Ovary (tissue), 9 donors: ENCODE measurements around the gene RABGGTB. TPM values are rescaled to one million over a fixed set of nuclear protein-coding genes. Genes with fewer than 3 reads are reported as not detected.
"Not testable (repeated sequence)": the region's sequence is repeated elsewhere in the genome, so short reads cannot be mapped to it uniquely, and the experiment has no call there.

ENCODE experiments used
- DNase-seq, 5 donors: peaks; one replicate each; pipeline ENCODE4 v3.0.0-alpha.2; 2019 to 2020
- H3K27ac ChIP-seq, 2 donors: fragments of 200-600 bp; one replicate each; pipeline versions ENCODE4 v1.5.1 to v1.8.0; 2019 to 2022
- H3K27me3 ChIP-seq: fragments of 200-600 bp; one replicate; pipeline ENCODE4 v1.8.0; 2022
- H3K36me3 ChIP-seq: fragments of 200-600 bp; sonication (generic); one replicate; pipeline ENCODE4 v1.5.1; 2019
- H3K4me1 ChIP-seq: one replicate; pipeline ENCODE4 v1.8.1; 2013; ENCODE audit warnings: mild to moderate bottlenecking, moderate library complexity; ENCODE audit not compliant: insufficient read depth
- H3K4me3 ChIP-seq: fragments of 200-600 bp; sonication (generic); one replicate; pipeline ENCODE4 v1.5.1; 2017
- H3K9me3 ChIP-seq, 2 donors: fragments of 200-600 bp in 1 of 2; sonication (generic) in 1 of 2; one replicate each; pipeline versions ENCODE4 v1.5.1 to v1.8.1; 2013 to 2019; ENCODE audit warnings: mild to moderate bottlenecking in 1 of 2, moderate library complexity in 1 of 2
- CTCF ChIP-seq, 3 donors: fragments of 450-650 bp in 2 of 3; fragments of 200-600 bp in 1 of 3; IDR thresholded peaks; one replicate each; pipeline versions ENCODE4 v1.5.1 to v1.8.0; 2016 to 2022; ENCODE audit warnings: antibody characterized with exemption in 3 of 3, mild to moderate bottlenecking in 1 of 3
- EP300 ChIP-seq: sonication (generic); formaldehyde crosslinking; IDR thresholded peaks from one replicate; pipeline ENCODE4 v1.6.1; 2017; ENCODE audit warnings: antibody characterized with exemption
- POLR2A ChIP-seq: fragments of 450-650 bp; IDR thresholded peaks from one replicate; pipeline ENCODE4 v1.6.1; 2017; ENCODE audit warnings: antibody characterized with exemption, mild to moderate bottlenecking, moderate library complexity
- WGBS, 3 donors: extraction: QIAGEN DNeasy Blood & Tissue Kit in 1 of 3; methylation state at CpG; one replicate each; pipeline versions ENCODE4 v1.1.5 to v1.1.7; 2013 to 2017; 5-methylcytosine and 5-hydroxymethylcytosine counted together
- intact Hi-C, 4 donors: fragments of 100-400 bp; cut with DNase I; formaldehyde crosslinking; loops; one replicate each; pipeline versions ENCODE4 v1.11.0 to v1.15.1; 2022 to 2023
- polyA plus RNA-seq, 2 donors: library from polyadenylated mRNA; stranded (reverse); fragments of 200-250 nt in 1 of 2; fragments of 350-450 nt in 1 of 2; fragmentation: Illumina TruSeq in 1 of 2; extraction: RNeasy Lipid Tissue Mini Kit (QIAGEN cat#74804) in 1 of 2; gene quantifications; one replicate each; pipeline ENCODE4 v1.2.3, GENCODE V29; 2013 to 2014
- total RNA-seq, 7 donors: library from RNA; depleted of rRNA in 2 of 7; stranded (reverse); fragments of >200 nt in 2 of 7; fragmentation: NEBNext Ultra II Directional in 3 of 7; extraction: Animal tissue kit (Norgen Biotek cat#: 25700) in 3 of 7; gene quantifications; one replicate each; pipeline versions ENCODE4 v1.1.0 to v1.2.4, GENCODE V29; 2016 to 2023
- donor health status: DM: no; HTN: no; CAD: no; lungs with moderate emphysema.
- donor health status: DM: no; HTN: no; CAD: no.
- donor health status: Bipolar disorder and iron deficiency.
- donor health status: DM: yes; HTN: yes; CAD: no.
- donor health status: DM: no; HTN: no; CAD: no.
- donor health status: DM: yes; HTN: yes; CAD: no.

Gene RABGGTB
- total and polyA plus RNA-seq, 9 donors = 41.6 to 77.8 (median 55.4) TPM

GRCh38 chr1:75797606-75798216 lies 11.7 kb downstream of the RABGGTB start:
- intact Hi-C loops = no loop called here
- no peaks in the 10 kb centered on the region for H3K36me3 ChIP-seq
- no peak for TF ChIP-seq CTCF (IDR thresholded peaks at IDR 0.05)

DNA sequence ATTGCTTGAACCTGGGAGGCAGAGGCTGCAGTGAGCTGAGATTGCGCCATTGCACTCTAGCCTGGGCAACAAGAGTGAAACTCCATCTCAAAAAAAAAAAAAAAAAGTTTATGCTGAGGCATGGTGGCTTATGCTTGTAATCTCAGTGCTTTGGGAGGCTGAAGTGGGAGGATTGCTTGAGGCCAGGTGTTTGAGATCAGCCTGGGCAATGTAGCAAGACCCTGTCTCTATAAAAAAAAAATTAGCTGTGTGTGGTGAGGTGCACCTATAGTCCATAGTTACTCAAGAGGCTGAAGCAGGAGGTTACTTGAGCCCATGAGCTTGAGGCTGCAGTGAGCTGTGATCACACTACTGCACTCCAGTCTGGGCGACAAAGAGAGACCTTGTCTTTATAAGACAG lies 15.4 kb downstream of the RABGGTB start:
- DNase-seq, intact Hi-C loops, H3K9me3 ChIP-seq, H3K4me1 ChIP-seq, H3K4me3 ChIP-seq, H3K36me3 ChIP-seq, H3K27ac ChIP-seq, H3K27me3 ChIP-seq: not testable (repeated sequence)
- WGBS, 3 donors = 92 to 100% (median 92%) methylated on average over 2 of the region's 2 CpGs

More at GRCh38 chr1:75797606-75798216, 11.7 kb downstream of the RABGGTB start:
- Histone ChIP-seq H3K4me3 (no peak overlapping the region), H3K9me3 (no peaks in the 10 kb centered on the region), H3K4me1 (no peaks in the 10 kb centered on the region), H3K27ac (no peak overlapping the region), H3K27me3 (no peaks in the 10 kb centered on the region)
- 88 to 90% (median 89%) methylated on average over 13 of the region's 13 CpGs for WGBS, 3 donors
- no peak for DNase-seq

GRCh38 chr1:75808921-75809320 lies 22.9 kb downstream of the RABGGTB start:
- no peak overlapping the region for H3K27ac ChIP-seq
- H3K36me3 ChIP-seq = no peaks in the 10 kb centered on the region
- H3K9me3 ChIP-seq = no peaks in the 10 kb centered on the region
- no peaks in the 10 kb centered on the region for H3K4me1 ChIP-seq
- no peak for DNase-seq
- TF ChIP-seq EP300 = no peak
- no peak for TF ChIP-seq POLR2A
- no peak for TF ChIP-seq CTCF (IDR thresholded peaks at IDR 0.05)
- intact Hi-C loops = no loop called here
- H3K27me3 ChIP-seq = no peaks in the 10 kb centered on the region
- WGBS, 3 donors = 87 to 90% (median 90%) methylated on average over 4 of the region's 4 CpGs
- H3K4me3 ChIP-seq = no peak overlapping the region

DNA sequence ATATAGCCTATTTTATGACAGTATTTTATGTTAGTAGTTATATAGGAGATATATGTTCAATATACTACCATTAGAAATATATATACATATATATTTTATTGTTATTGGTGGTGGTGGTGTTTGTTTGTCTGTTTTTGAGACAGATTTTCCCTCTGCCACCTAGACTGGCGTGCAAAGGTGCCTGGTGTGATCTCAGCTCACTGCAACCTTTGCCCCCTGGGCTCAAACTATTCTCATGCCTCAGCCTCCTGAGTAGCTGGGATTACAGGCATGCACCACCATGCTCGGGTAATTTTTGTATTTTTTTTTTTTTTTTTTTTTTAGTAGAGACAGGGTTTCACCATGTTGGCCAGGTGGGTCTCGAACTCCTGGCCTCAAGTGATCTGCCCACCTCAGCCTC lies 24.1 kb downstream of the RABGGTB start:
- H3K9me3 ChIP-seq, H3K4me1 ChIP-seq, H3K36me3 ChIP-seq, intact Hi-C loops, DNase-seq, H3K27ac ChIP-seq, H3K4me3 ChIP-seq, H3K27me3 ChIP-seq: not testable (repeated sequence)
- WGBS, 3 donors = 91 to 96% (median 92%) methylated on average over 3 of the region's 3 CpGs

DNA sequence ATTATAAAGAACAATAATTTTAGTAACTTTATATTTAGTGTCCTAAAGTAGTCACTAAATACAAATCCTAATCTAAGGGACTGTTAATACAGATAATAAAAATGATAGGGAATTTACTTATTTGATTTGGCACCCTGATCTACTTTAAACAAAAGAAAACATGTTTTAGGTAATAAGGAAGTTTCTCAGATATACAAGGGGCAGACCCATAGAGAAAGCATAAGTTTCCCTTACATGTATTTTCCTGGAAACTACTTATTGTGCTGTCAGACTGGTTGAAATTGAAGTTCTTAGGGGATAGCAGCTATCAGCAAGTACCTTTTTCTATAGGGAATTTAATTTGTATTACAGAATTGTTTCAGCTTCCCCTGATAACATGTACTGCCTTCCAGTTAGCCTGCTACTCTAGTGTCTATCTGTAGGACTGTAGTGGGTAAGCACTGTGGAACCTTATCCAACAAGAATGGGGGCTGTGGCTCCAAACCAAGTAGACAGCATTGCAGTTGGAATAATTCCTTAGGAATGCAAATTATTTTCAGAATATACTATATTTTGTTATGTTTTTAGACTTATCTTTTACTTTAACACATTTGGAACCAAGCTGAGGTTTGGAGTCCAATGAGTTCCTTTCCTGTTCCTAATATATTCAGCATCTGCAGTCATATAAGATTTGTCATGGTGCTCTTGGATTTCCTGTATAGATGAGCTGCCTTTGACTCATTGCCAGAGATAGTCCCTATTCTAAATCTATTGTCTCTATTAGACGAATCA lies 25.3 kb downstream of the RABGGTB start:
- Histone ChIP-seq H3K4me1 (no peaks in the 10 kb centered on the region), H3K4me3 (no peak overlapping the region), H3K9me3 (no peaks in the 10 kb centered on the region), H3K27ac (no peak overlapping the region), H3K36me3 (no peaks in the 10 kb centered on the region), H3K27me3 (no peaks in the 10 kb centered on the region)
- no peak for TF ChIP-seq POLR2A
- TF ChIP-seq EP300 = no peak
- TF ChIP-seq CTCF (IDR thresholded peaks at IDR 0.05) = no peak
- WGBS, 3 donors = 27 to 42% (median 30%) methylated on average over 1 of the region's 1 CpG
- intact Hi-C loops = no loop called here
- no peak for DNase-seq
